ENCODE measurements around the gene RBM7. TPM values are rescaled to one million over a fixed set of nuclear protein-coding genes. Genes with fewer than 3 reads are reported as not detected.
A peak's percentile ranks its signal among the peaks of the same experiment; 100 is the strongest.

The RBM7 gene
- total and polyA plus RNA-seq, 2 donors from 2014 or later = 14.6 to 27.8 TPM

DNA sequence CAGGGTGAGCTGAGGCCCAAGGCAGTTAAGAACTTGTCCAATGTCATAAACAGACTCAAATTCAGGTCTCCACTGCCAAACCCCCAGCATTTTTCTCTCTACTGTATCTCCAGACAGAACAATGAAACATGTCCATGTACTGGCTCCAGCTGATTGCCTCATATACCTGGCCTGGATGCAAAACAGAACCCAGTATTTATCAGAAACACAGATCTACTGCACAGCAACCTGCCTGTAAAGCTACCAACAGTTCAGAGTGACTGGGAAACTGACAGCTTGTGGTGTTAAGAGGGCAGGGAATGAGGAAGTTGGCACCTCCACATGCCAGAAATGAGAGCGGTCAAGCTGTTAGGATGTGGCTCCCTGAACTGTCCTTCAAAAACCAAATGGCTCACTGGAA is 41.8 kb upstream of the RBM7 start:
- no peaks in the 10 kb centered on the region for H3K27me3 ChIP-seq (ENCODE audit: control insufficient read depth, insufficient read depth, low read length)
- no peak for DNase-seq
- no peaks in the 10 kb centered on the region for H3K36me3 ChIP-seq (ENCODE audit: control insufficient read depth in 2 of 3, insufficient read depth in 3 of 3, low read length in 3 of 3)
- TF ChIP-seq, protein P1, sequence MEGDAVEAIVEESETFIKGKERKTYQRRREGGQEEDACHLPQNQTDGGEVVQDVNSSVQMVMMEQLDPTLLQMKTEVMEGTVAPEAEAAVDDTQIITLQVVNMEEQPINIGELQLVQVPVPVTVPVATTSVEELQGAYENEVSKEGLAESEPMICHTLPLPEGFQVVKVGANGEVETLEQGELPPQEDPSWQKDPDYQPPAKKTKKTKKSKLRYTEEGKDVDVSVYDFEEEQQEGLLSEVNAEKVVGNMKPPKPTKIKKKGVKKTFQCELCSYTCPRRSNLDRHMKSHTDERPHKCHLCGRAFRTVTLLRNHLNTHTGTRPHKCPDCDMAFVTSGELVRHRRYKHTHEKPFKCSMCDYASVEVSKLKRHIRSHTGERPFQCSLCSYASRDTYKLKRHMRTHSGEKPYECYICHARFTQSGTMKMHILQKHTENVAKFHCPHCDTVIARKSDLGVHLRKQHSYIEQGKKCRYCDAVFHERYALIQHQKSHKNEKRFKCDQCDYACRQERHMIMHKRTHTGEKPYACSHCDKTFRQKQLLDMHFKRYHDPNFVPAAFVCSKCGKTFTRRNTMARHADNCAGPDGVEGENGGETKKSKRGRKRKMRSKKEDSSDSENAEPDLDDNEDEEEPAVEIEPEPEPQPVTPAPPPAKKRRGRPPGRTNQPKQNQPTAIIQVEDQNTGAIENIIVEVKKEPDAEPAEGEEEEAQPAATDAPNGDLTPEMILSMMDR (IDR thresholded peaks at IDR 0.05; ENCODE audit: borderline replicate concordance, extremely low read depth, insufficient read depth) = no peak
- no peak overlapping the region for H3K4me3 ChIP-seq (ENCODE audit: low read length in 3 of 3)
- H3K27ac ChIP-seq (ENCODE audit: low read depth in 2 of 2, low read length in 2 of 2) = no peak overlapping the region
- H3K9ac ChIP-seq (ENCODE audit: low read length in 3 of 3) = no peak overlapping the region
- intact Hi-C loops (cut with DNase I) = no loop called here
- H3K4me1 ChIP-seq (ENCODE audit: control insufficient read depth in 2 of 3, insufficient read depth in 2 of 3, low read depth in 1 of 3, low read length in 3 of 3) = no peaks in the 10 kb centered on the region
- no peak for FAIRE-seq
- H3K9me3 ChIP-seq (ENCODE audit: control insufficient read depth in 2 of 3, insufficient read depth in 1 of 3, low read length in 3 of 3) = no peaks in the 10 kb centered on the region

DNA sequence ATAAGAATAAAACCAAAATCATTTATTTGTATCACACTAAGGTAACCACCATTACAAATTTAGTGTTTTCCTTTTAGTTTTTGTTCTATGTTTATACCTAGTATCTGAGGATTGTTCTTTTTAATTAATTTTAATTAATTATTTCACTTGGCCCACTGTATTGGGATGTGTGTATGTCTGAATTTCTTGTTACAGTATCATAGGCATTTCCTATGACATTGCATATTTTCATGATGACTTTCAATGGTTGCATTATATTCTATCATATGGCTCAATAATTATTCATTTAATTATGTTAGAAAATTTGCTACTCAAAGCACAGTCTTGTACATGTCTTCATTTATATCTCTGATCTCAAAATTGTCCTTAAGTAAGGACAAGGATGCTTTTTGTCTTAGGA is 41.1 kb upstream of the RBM7 start:
- no peak for DNase-seq
- H3K36me3 ChIP-seq (ENCODE audit: control insufficient read depth in 2 of 3, insufficient read depth in 3 of 3, low read length in 3 of 3) = no peaks in the 10 kb centered on the region
- intact Hi-C loops (cut with DNase I) = no loop called here
- TF ChIP-seq, protein P1 (IDR thresholded peaks at IDR 0.05; ENCODE audit: borderline replicate concordance, extremely low read depth, insufficient read depth) = no peak
- no peaks in the 10 kb centered on the region for H3K27me3 ChIP-seq (ENCODE audit: control insufficient read depth, insufficient read depth, low read length)
- H3K4me3 ChIP-seq (ENCODE audit: low read length in 3 of 3) = no peak overlapping the region
- H3K27ac ChIP-seq (ENCODE audit: low read depth in 2 of 2, low read length in 2 of 2) = no peak overlapping the region
- H3K4me1 ChIP-seq (ENCODE audit: control insufficient read depth in 2 of 3, insufficient read depth in 2 of 3, low read depth in 1 of 3, low read length in 3 of 3) = no peaks in the 10 kb centered on the region
- no peak overlapping the region for H3K9ac ChIP-seq (ENCODE audit: low read length in 3 of 3)
- FAIRE-seq = peak; percentile 76
- no peaks in the 10 kb centered on the region for H3K9me3 ChIP-seq (ENCODE audit: control insufficient read depth in 2 of 3, insufficient read depth in 1 of 3, low read length in 3 of 3)

DNA sequence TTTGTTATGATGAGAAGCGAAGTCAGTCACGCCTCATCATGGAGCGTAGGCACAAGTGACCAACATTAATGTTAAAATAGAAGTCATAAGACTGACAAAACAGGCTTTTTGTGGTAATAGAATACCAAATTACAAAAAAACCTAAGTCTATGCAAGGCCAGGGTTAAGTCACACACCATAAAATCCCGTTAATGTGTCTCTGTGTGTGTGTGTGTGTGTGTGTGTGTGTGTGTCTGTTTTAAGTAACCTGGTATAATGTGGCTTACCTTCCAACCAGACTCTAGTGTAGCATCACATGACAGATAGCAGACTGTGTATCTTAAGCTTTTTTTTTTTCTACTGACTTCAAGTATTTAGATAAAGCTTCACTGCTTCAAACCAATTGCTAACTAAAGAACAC is 38.1 kb upstream of the RBM7 start:
- Histone ChIP-seq H3K9me3 (ENCODE audit: control insufficient read depth in 2 of 3, insufficient read depth in 1 of 3, low read length in 3 of 3) (no peaks in the 10 kb centered on the region), H3K4me3 (ENCODE audit: low read length in 3 of 3) (no peak overlapping the region), H3K4me1 (ENCODE audit: control insufficient read depth in 2 of 3, insufficient read depth in 2 of 3, low read depth in 1 of 3, low read length in 3 of 3) (no peaks in the 10 kb centered on the region), H3K9ac (ENCODE audit: low read length in 3 of 3) (no peak overlapping the region), H3K27me3 (ENCODE audit: control insufficient read depth, insufficient read depth, low read length) (no peaks in the 10 kb centered on the region), H3K36me3 (ENCODE audit: control insufficient read depth in 2 of 3, insufficient read depth in 3 of 3, low read length in 3 of 3) (no peaks in the 10 kb centered on the region), H3K27ac (ENCODE audit: low read depth in 2 of 2, low read length in 2 of 2) (no peak overlapping the region)
- intact Hi-C loops (cut with DNase I) = no loop called here
- TF ChIP-seq, protein P1 (IDR thresholded peaks at IDR 0.05; ENCODE audit: borderline replicate concordance, extremely low read depth, insufficient read depth) = no peak
- DNase-seq (peak in 4 of 5 donors; percentile 38 to 61 (median 49)), FAIRE-seq (no peak)

GRCh38 chr11:114362958-114363357 is 37.5 kb upstream of the RBM7 start:
- Histone ChIP-seq H3K4me1 (ENCODE audit: control insufficient read depth in 2 of 3, insufficient read depth in 2 of 3, low read depth in 1 of 3, low read length in 3 of 3) (no peaks in the 10 kb centered on the region), H3K4me3 (ENCODE audit: low read length in 3 of 3) (no peak overlapping the region), H3K27ac (ENCODE audit: low read depth in 2 of 2, low read length in 2 of 2) (no peak overlapping the region), H3K27me3 (ENCODE audit: control insufficient read depth, insufficient read depth, low read length) (no peaks in the 10 kb centered on the region), H3K9me3 (ENCODE audit: control insufficient read depth in 2 of 3, insufficient read depth in 1 of 3, low read length in 3 of 3) (no peaks in the 10 kb centered on the region), H3K9ac (ENCODE audit: low read length in 3 of 3) (no peak overlapping the region), H3K36me3 (ENCODE audit: control insufficient read depth in 2 of 3, insufficient read depth in 3 of 3, low read length in 3 of 3) (no peaks in the 10 kb centered on the region)
- no peak for FAIRE-seq
- no peak for DNase-seq
- TF ChIP-seq, protein P1 (IDR thresholded peaks at IDR 0.05; ENCODE audit: borderline replicate concordance, extremely low read depth, insufficient read depth) = no peak
- intact Hi-C loops (cut with DNase I) = no loop called here

Measured in kidney (tissue), 14 donors.